Activated CD4-positive, alpha-beta T cell treated with anti-CD3 and anti-CD28 coated beads, Interleukin-2, amount 50 U/mL, for 4 hours (primary cell): ENCODE results near the gene HLA-F.
A peak's percentile ranks its signal among the peaks of the same experiment; 100 is the strongest.

Experiments
- DNase-seq, 2 experiments: peaks; one replicate each; pipeline ENCODE4 v3.0.0-alpha.2; 2020

Gene HLA-F

GRCh38 chr6:29724937-29725869 is 2.0 kb downstream of the HLA-F start:
- no peak for DNase-seq

GRCh38 chr6:29726001-29726400 is 2.8 kb downstream of the HLA-F start:
- DNase-seq: no peak

GRCh38 chr6:29726571-29727194 is 3.4 kb downstream of the HLA-F start:
- no peak for DNase-seq

- DNase-seq: no peak
Observed at GRCh38 chr6:29727637-29728036, 4.4 kb downstream of the HLA-F start.

- no peak for DNase-seq
Observed at GRCh38 chr6:29728173-29728874, 5.1 kb downstream of the HLA-F start.

GRCh38 chr6:29728875-29729270 is 5.6 kb downstream of the HLA-F start:
- no peak for DNase-seq

GRCh38 chr6:29729774-29730328 is 6.6 kb downstream of the HLA-F start:
- DNase-seq: no peak

GRCh38 chr6:29730575-29731126 is 7.4 kb downstream of the HLA-F start:
- no peak for DNase-seq

GRCh38 chr6:29731281-29731680 is 8.0 kb downstream of the HLA-F start:
- DNase-seq: no peak

GRCh38 chr6:29733057-29733456 is 9.8 kb downstream of the HLA-F start:
- DNase-seq: no peak

GRCh38 chr6:29734046-29735018 is 11.1 kb downstream of the HLA-F start:
- DNase-seq: no peak

- DNase-seq: no peak
Observed at GRCh38 chr6:29736563-29736962, 13.3 kb downstream of the HLA-F start.

GRCh38 chr6:29737707-29738630 is 14.7 kb downstream of the HLA-F start:
- peak; percentile 72 to 74 for DNase-seq

- no peak for DNase-seq
Observed at GRCh38 chr6:29739136-29739881, 16.1 kb downstream of the HLA-F start.

GRCh38 chr6:29739882-29740261 is 16.6 kb downstream of the HLA-F start:
- no peak for DNase-seq

- DNase-seq: no peak
Observed at GRCh38 chr6:29741592-29741991, 18.4 kb downstream of the HLA-F start.

- DNase-seq: no peak
Observed at GRCh38 chr6:29742127-29742526, 18.9 kb downstream of the HLA-F start.

GRCh38 chr6:29743025-29743424 is 19.8 kb downstream of the HLA-F start:
- no peak for DNase-seq

GRCh38 chr6:29743568-29743967 is 20.3 kb downstream of the HLA-F start:
- no peak for DNase-seq

- no peak for DNase-seq
Observed at GRCh38 chr6:29744131-29744530, 20.9 kb downstream of the HLA-F start.
